NCI-H1417 treated with DMSO at 0.1 percent for 48 hours (cell line): Measurements from ENCODE around the gene PDLIM1.

Experiments
- DNase-seq: peaks from one replicate; lab custom pipeline; 2025; lab: John Stamatoyannopoulos, UW

The PDLIM1 gene

GRCh38 chr10:95288303-95288702, 2.5 kb downstream of the PDLIM1 start:
- DNase-seq, result no peak

GRCh38 chr10:95287281-95287680, 3.5 kb downstream of the PDLIM1 start:
- no peak for DNase-seq

- no peak for DNase-seq
Observed at GRCh38 chr10:95286707-95287106, 4.1 kb downstream of the PDLIM1 start.

- no peak for DNase-seq
Observed at GRCh38 chr10:95285556-95285955, 5.2 kb downstream of the PDLIM1 start.

GRCh38 chr10:95284807-95285206, 6.0 kb downstream of the PDLIM1 start:
- no peak for DNase-seq

GRCh38 chr10:95282107-95282506, 8.7 kb downstream of the PDLIM1 start:
- DNase-seq, result no peak

GRCh38 chr10:95281206-95281605, 9.6 kb downstream of the PDLIM1 start:
- DNase-seq, result no peak

GRCh38 chr10:95280637-95281036, 10.2 kb downstream of the PDLIM1 start:
- no peak for DNase-seq

GRCh38 chr10:95279042-95279820, 11.6 kb downstream of the PDLIM1 start:
- DNase-seq, result no peak

GRCh38 chr10:95278061-95278988, 12.5 kb downstream of the PDLIM1 start:
- no peak for DNase-seq

- no peak for DNase-seq
Observed at GRCh38 chr10:95277614-95278013, 13.2 kb downstream of the PDLIM1 start.

GRCh38 chr10:95277201-95277570, 13.6 kb downstream of the PDLIM1 start:
- no peak for DNase-seq

GRCh38 chr10:95276367-95277200, 14.2 kb downstream of the PDLIM1 start:
- no peak for DNase-seq

- DNase-seq, result no peak
Observed at GRCh38 chr10:95275726-95276366, 15.0 kb downstream of the PDLIM1 start.

GRCh38 chr10:95273393-95274312, 17.1 kb downstream of the PDLIM1 start:
- no peak for DNase-seq

- no peak for DNase-seq
Observed at GRCh38 chr10:95268438-95268837, 22.4 kb downstream of the PDLIM1 start.

GRCh38 chr10:95267251-95267650, 23.6 kb downstream of the PDLIM1 start:
- no peak for DNase-seq

- DNase-seq, result no peak
Observed at GRCh38 chr10:95266674-95267095, 24.1 kb downstream of the PDLIM1 start.

GRCh38 chr10:95265572-95265971, 25.2 kb downstream of the PDLIM1 start:
- no peak for DNase-seq

GRCh38 chr10:95264227-95265051, 26.4 kb downstream of the PDLIM1 start:
- DNase-seq, result no peak
